ENCODE measurements around the gene TMPRSS5. TPM values are rescaled to one million over a fixed set of nuclear protein-coding genes. Genes with fewer than 3 reads are reported as not detected.
"Not testable (repeated sequence)": the region's sequence is repeated elsewhere in the genome, so short reads cannot be mapped to it uniquely, and the experiment has no call there.

Gene TMPRSS5
- total RNA-seq, 1 donor from 2014 or later, result 6.5 TPM

DNA sequence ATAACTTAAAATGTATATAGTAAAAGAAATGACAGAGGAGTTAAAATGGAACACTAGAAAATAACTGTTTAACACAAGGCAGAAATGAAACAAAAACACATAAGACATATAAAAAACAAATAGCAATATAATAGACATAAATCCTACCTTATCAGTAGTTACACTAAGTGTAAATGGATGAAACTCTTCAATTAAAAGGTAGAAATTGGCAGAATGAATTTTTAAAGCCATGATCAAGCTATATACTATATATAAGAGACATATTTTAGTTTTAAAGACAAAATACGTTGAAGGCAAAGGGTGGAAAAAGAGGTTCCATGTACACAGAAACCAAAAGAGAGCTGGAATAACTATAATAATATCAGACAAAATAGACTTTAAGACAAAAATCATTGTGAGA is 4.9 kb upstream of the TMPRSS5 start:
- peaks cover 15% of the 10 kb centered on the region for H3K4me1 Mint-ChIP-seq
- H3K9me3 Mint-ChIP-seq, result peaks cover 27% of the 10 kb centered on the region
- H3K4me3 Mint-ChIP-seq, result no peak overlapping the region
- H3K36me3 Mint-ChIP-seq (ENCODE audit: low read depth), result peaks cover 59% of the 10 kb centered on the region
- DNase-seq (ENCODE audit: low read depth, low spot score), result no peak
- TF ChIP-seq, protein P1, sequence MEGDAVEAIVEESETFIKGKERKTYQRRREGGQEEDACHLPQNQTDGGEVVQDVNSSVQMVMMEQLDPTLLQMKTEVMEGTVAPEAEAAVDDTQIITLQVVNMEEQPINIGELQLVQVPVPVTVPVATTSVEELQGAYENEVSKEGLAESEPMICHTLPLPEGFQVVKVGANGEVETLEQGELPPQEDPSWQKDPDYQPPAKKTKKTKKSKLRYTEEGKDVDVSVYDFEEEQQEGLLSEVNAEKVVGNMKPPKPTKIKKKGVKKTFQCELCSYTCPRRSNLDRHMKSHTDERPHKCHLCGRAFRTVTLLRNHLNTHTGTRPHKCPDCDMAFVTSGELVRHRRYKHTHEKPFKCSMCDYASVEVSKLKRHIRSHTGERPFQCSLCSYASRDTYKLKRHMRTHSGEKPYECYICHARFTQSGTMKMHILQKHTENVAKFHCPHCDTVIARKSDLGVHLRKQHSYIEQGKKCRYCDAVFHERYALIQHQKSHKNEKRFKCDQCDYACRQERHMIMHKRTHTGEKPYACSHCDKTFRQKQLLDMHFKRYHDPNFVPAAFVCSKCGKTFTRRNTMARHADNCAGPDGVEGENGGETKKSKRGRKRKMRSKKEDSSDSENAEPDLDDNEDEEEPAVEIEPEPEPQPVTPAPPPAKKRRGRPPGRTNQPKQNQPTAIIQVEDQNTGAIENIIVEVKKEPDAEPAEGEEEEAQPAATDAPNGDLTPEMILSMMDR (conservative IDR thresholded peaks at IDR 0.05), result no peak
- no peak overlapping the region for H3K27ac Mint-ChIP-seq (ENCODE audit: unreplicated experiment)
- peaks cover 11% of the 10 kb centered on the region for H3K27me3 Mint-ChIP-seq (ENCODE audit: low read depth)

DNA sequence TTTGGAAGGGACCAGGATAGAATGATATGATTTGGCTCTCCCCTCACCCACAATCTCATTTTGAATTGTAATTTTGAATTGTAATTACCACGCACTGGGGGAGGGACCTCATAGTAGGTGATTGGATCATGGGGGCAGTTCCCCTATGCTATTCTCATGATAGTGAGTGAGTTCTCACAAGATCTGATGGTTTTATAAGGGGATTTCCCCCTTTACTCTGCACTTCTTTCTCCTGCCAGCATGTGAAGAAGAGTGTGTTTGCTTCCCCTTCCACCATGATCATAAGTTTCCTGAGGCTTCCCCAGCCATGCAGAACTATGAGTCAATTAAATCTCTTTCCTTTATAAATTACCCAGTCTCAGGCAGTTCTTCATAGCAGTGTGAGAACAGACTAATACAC is 2.6 kb downstream of the TMPRSS5 start:
- peaks cover 20% of the 10 kb centered on the region for H3K9me3 Mint-ChIP-seq
- H3K4me3 Mint-ChIP-seq; DNase-seq (ENCODE audit: low read depth, low spot score); H3K27ac Mint-ChIP-seq (ENCODE audit: unreplicated experiment): not testable (repeated sequence)
- peaks cover 43% of the 10 kb centered on the region for H3K36me3 Mint-ChIP-seq (ENCODE audit: low read depth)
- H3K4me1 Mint-ChIP-seq, result peaks cover 42% of the 10 kb centered on the region
- peaks cover 36% of the 10 kb centered on the region for H3K27me3 Mint-ChIP-seq (ENCODE audit: low read depth)

DNA sequence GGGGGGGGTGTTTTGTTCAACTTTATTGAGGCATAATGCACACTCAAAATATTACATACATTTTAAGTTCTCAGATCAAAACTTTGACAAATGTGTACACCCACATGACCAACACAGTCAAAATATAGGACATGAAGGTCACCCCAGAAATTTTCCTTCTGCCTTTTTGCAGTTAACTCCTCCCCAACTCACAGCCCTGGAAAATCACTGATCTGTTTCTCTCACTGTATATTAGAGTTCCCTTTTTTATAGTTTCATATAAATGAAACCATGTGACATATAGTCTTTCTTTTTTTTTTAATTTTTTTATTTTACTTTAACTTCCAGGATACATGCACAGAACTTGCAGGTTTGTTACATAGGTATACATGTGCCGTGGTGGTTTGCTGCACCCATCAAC is 4.6 kb downstream of the TMPRSS5 start:
- Mint-ChIP-seq H3K4me1 (peaks cover 31% of the 10 kb centered on the region), H3K4me3 (no peak overlapping the region), H3K27me3 (ENCODE audit: low read depth) (peaks cover 27% of the 10 kb centered on the region), H3K9me3 (peaks cover 11% of the 10 kb centered on the region), H3K27ac (ENCODE audit: unreplicated experiment) (no peak overlapping the region), H3K36me3 (ENCODE audit: low read depth) (peaks cover 33% of the 10 kb centered on the region)
- no peak for DNase-seq (ENCODE audit: low read depth, low spot score)
- TF ChIP-seq, protein P1 (conservative IDR thresholded peaks at IDR 0.05), result no peak

DNA sequence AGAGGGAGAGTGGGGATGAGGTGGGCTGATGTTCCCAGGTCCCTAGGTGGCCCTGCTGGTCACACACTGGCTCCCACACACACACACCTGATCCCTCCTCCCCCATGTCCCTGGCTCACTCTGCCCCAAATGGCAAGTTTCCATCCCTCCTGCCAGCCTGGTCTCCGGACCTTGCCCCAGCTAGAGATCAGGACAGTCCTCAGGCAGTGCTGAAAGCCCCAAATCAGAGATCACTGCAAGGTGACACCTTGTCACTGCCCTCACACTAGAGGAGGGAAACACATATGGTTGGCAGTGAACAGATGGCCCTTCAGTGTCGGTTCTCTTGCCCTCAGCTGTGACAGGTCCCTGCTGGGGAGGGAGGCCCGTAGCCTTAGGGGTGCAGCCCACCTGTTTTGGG is 7.6 kb downstream of the TMPRSS5 start:
- Mint-ChIP-seq H3K36me3 (ENCODE audit: low read depth) (peaks cover 28% of the 10 kb centered on the region), H3K9me3 (peaks cover 11% of the 10 kb centered on the region), H3K27ac (ENCODE audit: unreplicated experiment) (no peak overlapping the region), H3K4me1 (peaks cover 5% of the 10 kb centered on the region), H3K27me3 (ENCODE audit: low read depth) (peaks cover 12% of the 10 kb centered on the region), H3K4me3 (no peak overlapping the region)
- DNase-seq (ENCODE audit: low read depth, low spot score), result no peak
- TF ChIP-seq, protein P1 (conservative IDR thresholded peaks at IDR 0.05), result no peak

DNA sequence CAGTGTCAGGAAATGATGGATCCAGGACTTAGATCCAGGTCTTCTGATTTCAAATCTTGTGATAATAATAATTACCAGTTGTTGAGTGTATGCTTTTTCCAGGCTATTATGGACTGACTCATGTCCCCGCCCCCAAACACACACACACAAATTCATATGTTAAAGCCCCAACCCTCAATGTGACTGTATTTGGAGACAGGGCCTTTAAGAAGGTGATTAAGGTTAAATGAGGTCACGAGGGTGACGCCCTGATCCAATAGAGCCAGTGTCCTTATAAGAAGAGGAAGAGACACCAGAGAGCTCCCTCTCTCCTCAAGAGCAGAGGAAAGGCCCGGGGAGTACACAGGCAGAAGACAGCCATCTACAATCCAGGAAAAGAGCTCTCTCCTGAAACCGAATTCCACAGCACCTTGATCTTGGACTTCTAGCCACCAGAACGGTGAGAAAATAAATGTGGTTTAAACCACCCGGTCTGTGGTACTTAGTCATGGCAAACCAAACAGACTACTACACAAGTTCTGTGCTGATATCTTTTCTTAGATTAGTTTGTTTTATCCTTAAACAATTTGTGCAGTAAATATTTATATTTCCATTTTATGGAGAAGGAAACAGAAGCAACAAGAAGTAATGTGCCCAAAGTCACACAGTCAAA is 8.2 kb downstream of the TMPRSS5 start:
- TF ChIP-seq, protein P1 (conservative IDR thresholded peaks at IDR 0.05), result no peak
- Mint-ChIP-seq H3K4me3 (no peak overlapping the region), H3K27me3 (ENCODE audit: low read depth) (peaks cover 8% of the 10 kb centered on the region), H3K9me3 (peaks cover 11% of the 10 kb centered on the region), H3K36me3 (ENCODE audit: low read depth) (peaks cover 25% of the 10 kb centered on the region), H3K27ac (ENCODE audit: unreplicated experiment) (no peak overlapping the region), H3K4me1 (peaks cover 5% of the 10 kb centered on the region)
- no peak for DNase-seq (ENCODE audit: low read depth, low spot score)

DNA sequence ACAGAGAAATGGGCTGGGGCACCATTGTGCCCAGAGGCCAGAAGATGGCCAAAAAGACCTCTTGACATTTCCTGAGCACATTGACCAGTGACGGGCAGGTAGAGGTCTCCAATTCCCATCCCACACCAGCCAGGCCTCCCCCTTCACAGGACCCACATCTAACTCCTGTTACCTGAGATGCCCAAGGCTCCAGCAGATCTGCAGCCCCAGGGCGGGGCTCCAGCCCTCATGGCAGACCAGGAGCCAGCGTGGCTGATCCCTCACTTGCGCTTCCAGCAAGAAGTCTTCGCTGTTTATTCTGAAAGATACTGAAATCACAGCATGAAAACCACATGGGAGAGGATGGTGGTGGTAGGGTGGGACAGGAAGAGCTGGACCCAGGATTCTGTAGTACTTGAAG is 9.0 kb downstream of the TMPRSS5 start:
- DNase-seq (ENCODE audit: low read depth, low spot score), result no peak
- Mint-ChIP-seq H3K4me3 (no peak overlapping the region), H3K36me3 (ENCODE audit: low read depth) (peaks cover 22% of the 10 kb centered on the region), H3K4me1 (peaks cover 5% of the 10 kb centered on the region), H3K27me3 (ENCODE audit: low read depth) (peaks cover 6% of the 10 kb centered on the region), H3K9me3 (peaks cover 8% of the 10 kb centered on the region), H3K27ac (ENCODE audit: unreplicated experiment) (no peak overlapping the region)
- TF ChIP-seq, protein P1 (conservative IDR thresholded peaks at IDR 0.05), result no peak

All from neural crest cell (in vitro differentiated cells).